ENCODE data around the gene FGD3.

Gene FGD3

GRCh38 chr9:93066978-93067603, 119.8 kb downstream of the FGD3 start:
- no peak overlapping the region for H3K4me3 ChIP-seq (ENCODE audit: low read depth, low read length)
- TF ChIP-seq CTCF (IDR thresholded peaks at IDR 0.05; ENCODE audit: borderline replicate concordance, insufficient read depth, low read depth, low read length): no peak

- TF ChIP-seq CTCF (IDR thresholded peaks at IDR 0.05; ENCODE audit: borderline replicate concordance, insufficient read depth, low read depth, low read length): no peak
Measured at GRCh38 chr9:93068956-93069355, 121.6 kb downstream of the FGD3 start.

GRCh38 chr9:93071464-93071863, 124.1 kb downstream of the FGD3 start:
- no peak overlapping the region for H3K4me3 ChIP-seq (ENCODE audit: low read depth, low read length)
- no peak for TF ChIP-seq CTCF (IDR thresholded peaks at IDR 0.05; ENCODE audit: borderline replicate concordance, insufficient read depth, low read depth, low read length)

More at GRCh38 chr9:93068956-93069355, 121.6 kb downstream of the FGD3 start:
- no peak overlapping the region for H3K4me3 ChIP-seq (ENCODE audit: low read depth, low read length)

- no peak for TF ChIP-seq CTCF (IDR thresholded peaks at IDR 0.05; ENCODE audit: borderline replicate concordance, insufficient read depth, low read depth, low read length)
- no peak overlapping the region for H3K4me3 ChIP-seq (ENCODE audit: low read depth, low read length)
Measured at GRCh38 chr9:93072383-93072795, 125.1 kb downstream of the FGD3 start.

GRCh38 chr9:93076101-93076791, 128.9 kb downstream of the FGD3 start:
- no peak overlapping the region for H3K4me3 ChIP-seq (ENCODE audit: low read depth, low read length)
- no peak for TF ChIP-seq CTCF (IDR thresholded peaks at IDR 0.05; ENCODE audit: borderline replicate concordance, insufficient read depth, low read depth, low read length)

GRCh38 chr9:93076792-93077128, 129.4 kb downstream of the FGD3 start:
- no peak overlapping the region for H3K4me3 ChIP-seq (ENCODE audit: low read depth, low read length)
- no peak for TF ChIP-seq CTCF (IDR thresholded peaks at IDR 0.05; ENCODE audit: borderline replicate concordance, insufficient read depth, low read depth, low read length)

- TF ChIP-seq CTCF (IDR thresholded peaks at IDR 0.05; ENCODE audit: borderline replicate concordance, insufficient read depth, low read depth, low read length): no peak
- H3K4me3 ChIP-seq (ENCODE audit: low read depth, low read length): no peak overlapping the region
Measured at GRCh38 chr9:93077367-93077766, 130.0 kb downstream of the FGD3 start.
